WERI-Rb-1 (cell line): ENCODE results near the gene RTN4RL1.

ENCODE experiments used
- DNase-seq: peaks from one replicate; pipeline ENCODE4 v3.0.0-alpha.2; 2020
- H3K27ac ChIP-seq: fragments of 250-450 bp; sonication (Bioruptor Pico); 2 replicates; pipeline ENCODE4 v1.5.1; 2020; ENCODE audit warnings: mild to moderate bottlenecking, moderate library complexity
- H3K27me3 ChIP-seq: fragments of 250-450 bp; sonication (Bioruptor Pico); 2 replicates; pipeline ENCODE4 v1.5.1; 2021; ENCODE audit warnings: mild to moderate bottlenecking, low read depth, moderate library complexity; ENCODE audit not compliant: insufficient read depth, severe bottlenecking
- H3K36me3 ChIP-seq: fragments of 250-450 bp; sonication (Bioruptor Pico); 2 replicates; pipeline ENCODE4 v1.5.1; 2020; ENCODE audit warnings: mild to moderate bottlenecking, moderate library complexity
- H3K4me3 ChIP-seq: 2 replicates; pipeline ENCODE4 v1.5.1; 2011; ENCODE audit warnings: low read depth, mild to moderate bottlenecking, control low read depth, low read length
- H3K9me3 ChIP-seq: fragments of 250-450 bp; sonication (Bioruptor Pico); 2 replicates; pipeline ENCODE4 v1.5.1; 2021; ENCODE audit warnings: mild to moderate bottlenecking, moderate library complexity; ENCODE audit not compliant: severe bottlenecking
- TF ChIP-seq, protein P1 (sequence below): IDR thresholded peaks from 2 replicates; pipeline ENCODE4 v1.5.1; 2011; ENCODE audit warnings: low read depth, mild to moderate bottlenecking, control low read depth, inconsistent platforms, low read length

Gene RTN4RL1

GRCh38 chr17:1978396-1978949, 46.7 kb downstream of the RTN4RL1 start:
- Histone ChIP-seq H3K27ac (no peak overlapping the region), H3K4me3 (no peak overlapping the region), H3K27me3 (no peaks in the 10 kb centered on the region), H3K9me3 (no peaks in the 10 kb centered on the region), H3K36me3 (no peaks in the 10 kb centered on the region)
- TF ChIP-seq, protein P1, sequence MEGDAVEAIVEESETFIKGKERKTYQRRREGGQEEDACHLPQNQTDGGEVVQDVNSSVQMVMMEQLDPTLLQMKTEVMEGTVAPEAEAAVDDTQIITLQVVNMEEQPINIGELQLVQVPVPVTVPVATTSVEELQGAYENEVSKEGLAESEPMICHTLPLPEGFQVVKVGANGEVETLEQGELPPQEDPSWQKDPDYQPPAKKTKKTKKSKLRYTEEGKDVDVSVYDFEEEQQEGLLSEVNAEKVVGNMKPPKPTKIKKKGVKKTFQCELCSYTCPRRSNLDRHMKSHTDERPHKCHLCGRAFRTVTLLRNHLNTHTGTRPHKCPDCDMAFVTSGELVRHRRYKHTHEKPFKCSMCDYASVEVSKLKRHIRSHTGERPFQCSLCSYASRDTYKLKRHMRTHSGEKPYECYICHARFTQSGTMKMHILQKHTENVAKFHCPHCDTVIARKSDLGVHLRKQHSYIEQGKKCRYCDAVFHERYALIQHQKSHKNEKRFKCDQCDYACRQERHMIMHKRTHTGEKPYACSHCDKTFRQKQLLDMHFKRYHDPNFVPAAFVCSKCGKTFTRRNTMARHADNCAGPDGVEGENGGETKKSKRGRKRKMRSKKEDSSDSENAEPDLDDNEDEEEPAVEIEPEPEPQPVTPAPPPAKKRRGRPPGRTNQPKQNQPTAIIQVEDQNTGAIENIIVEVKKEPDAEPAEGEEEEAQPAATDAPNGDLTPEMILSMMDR, result no peak
- DNase-seq, result no peak

- no peak overlapping the region for H3K27ac ChIP-seq
- no peaks in the 10 kb centered on the region for H3K36me3 ChIP-seq
- no peak overlapping the region for H3K4me3 ChIP-seq
- TF ChIP-seq, protein P1, result no peak
- no peaks in the 10 kb centered on the region for H3K9me3 ChIP-seq
- no peaks in the 10 kb centered on the region for H3K27me3 ChIP-seq
- no peak for DNase-seq
Observed at GRCh38 chr17:1977583-1978395, 47.3 kb downstream of the RTN4RL1 start.

DNA sequence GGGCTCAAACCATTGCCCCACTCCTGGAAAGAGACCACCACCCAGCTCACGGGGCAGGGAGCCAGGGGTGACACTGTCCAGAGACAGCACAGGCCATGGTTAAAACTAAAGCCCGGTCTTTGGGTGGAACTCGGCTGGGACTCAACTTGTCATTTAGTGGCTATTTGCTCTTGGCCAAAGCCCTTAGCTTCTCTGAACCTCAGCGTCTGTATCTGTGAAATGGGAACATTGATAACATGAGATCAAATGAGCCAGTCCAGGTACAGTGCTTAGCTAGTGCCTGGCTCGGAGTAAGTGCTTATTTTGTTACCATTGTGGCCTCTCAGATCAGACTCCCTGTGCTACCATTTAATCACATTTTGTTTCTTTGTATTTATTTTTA, 48.5 kb downstream of the RTN4RL1 start:
- H3K27me3 ChIP-seq, result no peaks in the 10 kb centered on the region
- no peaks in the 10 kb centered on the region for H3K36me3 ChIP-seq
- no peak overlapping the region for H3K4me3 ChIP-seq
- H3K9me3 ChIP-seq, result no peaks in the 10 kb centered on the region
- H3K27ac ChIP-seq, result no peak overlapping the region
- DNase-seq, result no peak
- TF ChIP-seq, protein P1, result no peak

DNA sequence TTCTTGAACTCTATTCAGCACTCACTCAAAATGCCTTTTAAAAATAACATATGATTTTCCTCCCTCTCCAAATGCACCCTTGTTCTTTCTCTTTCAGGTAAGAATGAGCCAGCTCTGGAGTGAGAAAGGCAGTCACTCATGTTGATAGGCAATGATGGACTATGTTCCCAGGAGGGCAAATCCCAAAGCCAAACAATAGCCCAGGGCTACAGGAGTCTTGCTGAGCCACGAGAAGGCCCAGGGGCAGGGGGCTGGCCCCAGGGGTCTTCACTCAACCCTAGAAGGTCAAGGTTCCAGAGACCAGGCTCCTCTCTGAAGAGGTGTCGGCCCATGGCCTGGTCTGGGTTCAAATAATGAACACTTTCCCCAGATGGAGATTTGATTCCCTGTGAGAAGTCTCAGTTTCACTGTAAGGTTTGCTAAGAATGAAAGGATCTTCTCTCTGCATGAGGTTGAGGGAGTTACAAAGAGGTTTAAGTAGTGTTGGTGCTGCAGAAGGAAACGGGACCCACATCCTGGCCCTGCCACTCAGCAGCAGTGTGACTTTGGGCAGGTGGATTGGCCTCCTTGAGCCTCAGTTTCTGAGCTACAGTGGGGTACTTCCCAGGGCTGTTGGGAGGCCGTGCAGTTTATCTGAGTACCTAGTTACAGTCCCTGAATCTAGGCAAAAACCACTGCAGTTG, 49.0 kb downstream of the RTN4RL1 start:
- no peaks in the 10 kb centered on the region for H3K27me3 ChIP-seq
- no peak overlapping the region for H3K27ac ChIP-seq
- H3K36me3 ChIP-seq, result no peaks in the 10 kb centered on the region
- TF ChIP-seq, protein P1, result no peak
- H3K4me3 ChIP-seq, result no peak overlapping the region
- H3K9me3 ChIP-seq, result no peaks in the 10 kb centered on the region
- no peak for DNase-seq

- Histone ChIP-seq H3K36me3 (no peaks in the 10 kb centered on the region), H3K27me3 (no peaks in the 10 kb centered on the region), H3K4me3 (no peak overlapping the region), H3K9me3 (no peaks in the 10 kb centered on the region), H3K27ac (no peak overlapping the region)
- DNase-seq, result no peak
- TF ChIP-seq, protein P1, result no peak
Observed at GRCh38 chr17:1975573-1975972, 49.6 kb downstream of the RTN4RL1 start.
